Chondrocyte (in vitro differentiated cells): Measurements from ENCODE around the gene COL11A1. TPM values are rescaled to one million over a fixed set of nuclear protein-coding genes. Genes with fewer than 3 reads are reported as not detected.

Experiments used
- DNase-seq: peaks from one replicate; pipeline ENCODE4 v3.0.0; 2021; ENCODE audit warnings: mixed read lengths, low spot score
- H3K27ac Mint-ChIP-seq: one replicate; pipeline ENCODE4 v1.8.0; 2021; ENCODE audit warnings: mild to moderate bottlenecking, moderate library complexity, mixed read lengths; ENCODE audit not compliant: unreplicated experiment
- H3K27me3 Mint-ChIP-seq: 2 replicates; pipeline ENCODE4 v1.8.0; 2021; ENCODE audit warnings: low read depth, mixed read lengths
- H3K36me3 Mint-ChIP-seq: 2 replicates; pipeline ENCODE4 v1.8.0; 2021; ENCODE audit warnings: low read depth, mixed read lengths
- H3K4me1 Mint-ChIP-seq: 2 replicates; pipeline ENCODE4 v1.8.0; 2021; ENCODE audit warnings: low read depth, mild to moderate bottlenecking, mixed read lengths
- H3K4me3 Mint-ChIP-seq: one replicate; pipeline ENCODE4 v1.8.0; 2021; ENCODE audit warnings: mild to moderate bottlenecking, moderate library complexity, mixed read lengths; ENCODE audit not compliant: unreplicated experiment
- H3K9me3 Mint-ChIP-seq: 2 replicates; pipeline ENCODE4 v1.8.0; 2021; ENCODE audit warnings: low read depth, mixed read lengths
- total RNA-seq: library from RNA; stranded (reverse); gene quantifications from 3 replicates; pipeline ENCODE4 v1.2.1, GENCODE V29; 2021
- TF ChIP-seq, protein P1 (sequence below): fragments of 200-600 bp; sonication (generic); IDR thresholded peaks from 2 replicates; pipeline ENCODE4 v1.5.0; 2021; ENCODE audit warnings: antibody characterized with exemption, mild to moderate bottlenecking, moderate library complexity

Gene COL11A1
- total RNA-seq, 1 donor from 2014 or later, result 1,042 TPM

DNA sequence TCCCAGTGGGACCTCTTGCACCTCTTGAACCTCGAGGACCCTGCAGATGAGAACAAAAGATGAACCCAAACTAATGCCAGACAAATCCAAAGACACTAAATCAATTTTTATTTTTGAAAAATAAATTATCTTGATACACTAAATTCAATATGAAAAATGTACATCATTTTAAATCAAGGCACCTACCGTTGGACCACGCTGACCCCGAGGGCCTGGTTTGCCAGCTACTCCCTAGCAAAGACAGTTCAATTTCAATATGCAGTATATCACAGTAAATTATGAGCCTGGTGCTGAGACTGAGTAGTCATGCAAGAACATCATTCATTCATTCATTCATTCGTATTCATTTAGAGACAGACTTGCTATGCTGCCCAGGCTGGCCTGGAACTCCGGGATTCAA is 129.4 kb downstream of the COL11A1 start:
- peaks cover 21% of the 10 kb centered on the region for H3K36me3 Mint-ChIP-seq
- H3K27ac Mint-ChIP-seq, result no peak overlapping the region
- TF ChIP-seq, protein P1, sequence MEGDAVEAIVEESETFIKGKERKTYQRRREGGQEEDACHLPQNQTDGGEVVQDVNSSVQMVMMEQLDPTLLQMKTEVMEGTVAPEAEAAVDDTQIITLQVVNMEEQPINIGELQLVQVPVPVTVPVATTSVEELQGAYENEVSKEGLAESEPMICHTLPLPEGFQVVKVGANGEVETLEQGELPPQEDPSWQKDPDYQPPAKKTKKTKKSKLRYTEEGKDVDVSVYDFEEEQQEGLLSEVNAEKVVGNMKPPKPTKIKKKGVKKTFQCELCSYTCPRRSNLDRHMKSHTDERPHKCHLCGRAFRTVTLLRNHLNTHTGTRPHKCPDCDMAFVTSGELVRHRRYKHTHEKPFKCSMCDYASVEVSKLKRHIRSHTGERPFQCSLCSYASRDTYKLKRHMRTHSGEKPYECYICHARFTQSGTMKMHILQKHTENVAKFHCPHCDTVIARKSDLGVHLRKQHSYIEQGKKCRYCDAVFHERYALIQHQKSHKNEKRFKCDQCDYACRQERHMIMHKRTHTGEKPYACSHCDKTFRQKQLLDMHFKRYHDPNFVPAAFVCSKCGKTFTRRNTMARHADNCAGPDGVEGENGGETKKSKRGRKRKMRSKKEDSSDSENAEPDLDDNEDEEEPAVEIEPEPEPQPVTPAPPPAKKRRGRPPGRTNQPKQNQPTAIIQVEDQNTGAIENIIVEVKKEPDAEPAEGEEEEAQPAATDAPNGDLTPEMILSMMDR, result no peak
- no peak for DNase-seq
- H3K4me3 Mint-ChIP-seq, result no peak overlapping the region
- H3K9me3 Mint-ChIP-seq, result no peaks in the 10 kb centered on the region
- peaks cover 4% of the 10 kb centered on the region for H3K4me1 Mint-ChIP-seq
- no peaks in the 10 kb centered on the region for H3K27me3 Mint-ChIP-seq

- TF ChIP-seq, protein P1, result no peak
- Mint-ChIP-seq H3K9me3 (no peaks in the 10 kb centered on the region), H3K27me3 (no peaks in the 10 kb centered on the region)
Observed at GRCh38 chr1:102977292-102977691, 131.0 kb downstream of the COL11A1 start.

DNA sequence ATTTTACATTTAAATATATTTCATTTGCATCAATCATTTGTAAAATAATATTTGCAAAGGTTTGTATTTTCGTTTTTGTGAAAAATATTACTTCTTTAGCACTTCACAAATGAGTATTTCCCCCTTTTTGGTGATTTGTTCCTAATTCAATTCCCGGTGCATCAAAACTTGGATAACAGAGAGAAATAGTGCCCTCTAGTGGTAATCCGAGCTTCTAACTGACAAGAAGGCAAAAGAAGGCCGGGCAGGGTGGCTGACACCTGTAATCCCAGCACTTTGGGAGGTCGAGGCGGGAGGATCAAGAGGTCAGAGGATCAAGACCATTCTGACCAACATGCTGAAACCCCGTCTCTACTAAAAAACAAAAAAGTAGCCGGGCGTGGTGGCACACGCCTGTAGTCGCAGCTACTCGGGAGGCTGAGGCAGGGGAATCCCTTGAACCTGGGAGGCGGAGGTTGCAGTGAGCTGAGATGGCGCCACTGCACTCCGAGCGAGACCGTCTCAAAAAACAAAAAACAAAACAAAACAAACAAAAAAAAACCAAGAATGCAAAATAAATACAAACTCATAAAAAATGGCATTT is 137.7 kb downstream of the COL11A1 start:
- peak overlapping the region; percentile 51 for H3K27ac Mint-ChIP-seq
- DNase-seq, result no peak
- H3K4me3 Mint-ChIP-seq, result no peak overlapping the region
- H3K27me3 Mint-ChIP-seq, result no peaks in the 10 kb centered on the region
- TF ChIP-seq, protein P1, result peak; percentile 90
- H3K4me1 Mint-ChIP-seq, result peaks cover 10% of the 10 kb centered on the region
- peaks cover 23% of the 10 kb centered on the region for H3K36me3 Mint-ChIP-seq
- no peaks in the 10 kb centered on the region for H3K9me3 Mint-ChIP-seq

More at GRCh38 chr1:102977292-102977691, 131.0 kb downstream of the COL11A1 start:
- DNase-seq, result no peak
- H3K27ac Mint-ChIP-seq, result no peak overlapping the region
- peaks cover 12% of the 10 kb centered on the region for H3K36me3 Mint-ChIP-seq
- peaks cover 3% of the 10 kb centered on the region for H3K4me1 Mint-ChIP-seq
- H3K4me3 Mint-ChIP-seq, result no peak overlapping the region

DNA sequence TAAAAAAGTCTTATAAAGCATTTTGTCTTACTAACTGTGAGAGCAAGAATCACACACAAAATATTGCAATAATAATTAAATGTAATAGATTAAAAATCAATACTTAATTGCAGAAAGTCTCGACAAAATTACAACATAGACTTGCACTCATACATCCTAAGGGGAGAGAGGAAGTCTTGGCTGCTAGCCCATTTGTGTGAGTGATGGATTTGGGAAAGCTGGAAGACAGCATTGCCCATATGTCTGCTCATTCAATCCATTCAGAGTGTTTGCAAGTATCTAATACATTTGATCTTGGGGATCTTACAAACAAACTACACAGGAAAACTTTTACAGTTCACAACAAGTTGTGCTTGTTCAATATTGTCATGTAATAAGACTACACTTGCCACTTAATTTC is 140.5 kb downstream of the COL11A1 start:
- no peak overlapping the region for H3K27ac Mint-ChIP-seq
- DNase-seq, result no peak
- no peaks in the 10 kb centered on the region for H3K9me3 Mint-ChIP-seq
- peaks cover 29% of the 10 kb centered on the region for H3K36me3 Mint-ChIP-seq
- H3K27me3 Mint-ChIP-seq, result no peaks in the 10 kb centered on the region
- no peak overlapping the region for H3K4me3 Mint-ChIP-seq
- TF ChIP-seq, protein P1, result no peak
- peaks cover 16% of the 10 kb centered on the region for H3K4me1 Mint-ChIP-seq

- Mint-ChIP-seq H3K4me3 (no peak overlapping the region), H3K9me3 (no peaks in the 10 kb centered on the region), H3K4me1 (peaks cover 25% of the 10 kb centered on the region), H3K27me3 (no peaks in the 10 kb centered on the region), H3K27ac (no peak overlapping the region), H3K36me3 (peaks cover 46% of the 10 kb centered on the region)
- TF ChIP-seq, protein P1, result no peak
- no peak for DNase-seq
Observed at GRCh38 chr1:102961549-102961948, 146.8 kb downstream of the COL11A1 start.
